Measurements from ENCODE around the gene WWTR1.

DNA sequence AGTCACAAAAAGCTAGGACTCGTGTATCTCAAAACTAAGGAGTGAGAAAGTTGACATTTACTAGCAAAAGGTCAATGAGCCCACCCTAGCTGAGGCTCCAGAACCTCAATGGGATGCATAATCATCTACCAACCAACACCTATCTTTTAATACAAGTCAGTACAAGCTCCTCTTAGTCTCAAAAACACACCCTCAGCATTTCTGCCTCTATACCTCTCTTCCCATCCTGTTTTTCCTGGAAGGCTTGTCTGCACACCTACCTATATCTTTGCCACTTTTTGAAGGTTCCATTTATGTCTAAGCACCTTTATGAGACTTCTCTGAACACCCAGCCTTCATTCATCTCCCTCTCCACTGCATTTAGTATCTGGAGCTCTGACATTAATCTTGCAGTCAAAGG, 10.0 kb downstream of the WWTR1 start:
- TF ChIP-seq, protein P1, sequence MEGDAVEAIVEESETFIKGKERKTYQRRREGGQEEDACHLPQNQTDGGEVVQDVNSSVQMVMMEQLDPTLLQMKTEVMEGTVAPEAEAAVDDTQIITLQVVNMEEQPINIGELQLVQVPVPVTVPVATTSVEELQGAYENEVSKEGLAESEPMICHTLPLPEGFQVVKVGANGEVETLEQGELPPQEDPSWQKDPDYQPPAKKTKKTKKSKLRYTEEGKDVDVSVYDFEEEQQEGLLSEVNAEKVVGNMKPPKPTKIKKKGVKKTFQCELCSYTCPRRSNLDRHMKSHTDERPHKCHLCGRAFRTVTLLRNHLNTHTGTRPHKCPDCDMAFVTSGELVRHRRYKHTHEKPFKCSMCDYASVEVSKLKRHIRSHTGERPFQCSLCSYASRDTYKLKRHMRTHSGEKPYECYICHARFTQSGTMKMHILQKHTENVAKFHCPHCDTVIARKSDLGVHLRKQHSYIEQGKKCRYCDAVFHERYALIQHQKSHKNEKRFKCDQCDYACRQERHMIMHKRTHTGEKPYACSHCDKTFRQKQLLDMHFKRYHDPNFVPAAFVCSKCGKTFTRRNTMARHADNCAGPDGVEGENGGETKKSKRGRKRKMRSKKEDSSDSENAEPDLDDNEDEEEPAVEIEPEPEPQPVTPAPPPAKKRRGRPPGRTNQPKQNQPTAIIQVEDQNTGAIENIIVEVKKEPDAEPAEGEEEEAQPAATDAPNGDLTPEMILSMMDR (IDR thresholded peaks at IDR 0.05): no peak
- TF ChIP-seq REST (IDR thresholded peaks at IDR 0.05): no peak
- TF ChIP-seq POLR2A (IDR thresholded peaks at IDR 0.05; ENCODE audit: low read length): no peak
